HL-60 (cell line): Measurements from ENCODE around the gene BBS12.

Experiments
- TF ChIP-seq, protein P1 (sequence below): IDR thresholded peaks from one replicate; pipeline ENCODE4 v1.5.1; 2011; ENCODE audit warnings: low read length, control low read depth, inconsistent platforms; ENCODE audit not compliant: insufficient read depth
- TF ChIP-seq, protein P2 (sequence below): IDR thresholded peaks from 2 replicates; pipeline ENCODE4 v1.6.1; 2012; ENCODE audit warnings: low read depth; ENCODE audit not compliant: insufficient replicate concordance

DNA sequence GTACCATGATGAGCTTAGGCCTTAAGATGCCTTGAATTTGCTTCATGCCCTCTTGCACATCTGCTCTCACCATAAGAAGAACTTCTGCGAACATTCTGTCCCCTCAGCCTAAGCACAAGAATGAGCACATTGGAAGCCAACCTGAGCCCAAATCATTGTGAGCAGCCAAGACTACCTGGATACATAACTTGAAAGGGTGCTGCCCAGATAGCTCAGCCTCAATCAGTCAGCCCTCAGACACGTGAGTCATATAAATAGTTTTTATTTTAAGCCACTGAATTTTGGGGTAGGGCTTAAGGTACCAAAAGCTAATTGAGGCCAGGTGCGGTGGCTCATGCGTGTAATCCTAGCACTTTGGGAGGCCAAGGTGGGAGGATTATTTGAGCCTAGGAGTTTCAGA is 27.5 kb upstream of the BBS12 start:
- TF ChIP-seq, protein P1, sequence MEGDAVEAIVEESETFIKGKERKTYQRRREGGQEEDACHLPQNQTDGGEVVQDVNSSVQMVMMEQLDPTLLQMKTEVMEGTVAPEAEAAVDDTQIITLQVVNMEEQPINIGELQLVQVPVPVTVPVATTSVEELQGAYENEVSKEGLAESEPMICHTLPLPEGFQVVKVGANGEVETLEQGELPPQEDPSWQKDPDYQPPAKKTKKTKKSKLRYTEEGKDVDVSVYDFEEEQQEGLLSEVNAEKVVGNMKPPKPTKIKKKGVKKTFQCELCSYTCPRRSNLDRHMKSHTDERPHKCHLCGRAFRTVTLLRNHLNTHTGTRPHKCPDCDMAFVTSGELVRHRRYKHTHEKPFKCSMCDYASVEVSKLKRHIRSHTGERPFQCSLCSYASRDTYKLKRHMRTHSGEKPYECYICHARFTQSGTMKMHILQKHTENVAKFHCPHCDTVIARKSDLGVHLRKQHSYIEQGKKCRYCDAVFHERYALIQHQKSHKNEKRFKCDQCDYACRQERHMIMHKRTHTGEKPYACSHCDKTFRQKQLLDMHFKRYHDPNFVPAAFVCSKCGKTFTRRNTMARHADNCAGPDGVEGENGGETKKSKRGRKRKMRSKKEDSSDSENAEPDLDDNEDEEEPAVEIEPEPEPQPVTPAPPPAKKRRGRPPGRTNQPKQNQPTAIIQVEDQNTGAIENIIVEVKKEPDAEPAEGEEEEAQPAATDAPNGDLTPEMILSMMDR, result no peak
- TF ChIP-seq, protein P2, sequence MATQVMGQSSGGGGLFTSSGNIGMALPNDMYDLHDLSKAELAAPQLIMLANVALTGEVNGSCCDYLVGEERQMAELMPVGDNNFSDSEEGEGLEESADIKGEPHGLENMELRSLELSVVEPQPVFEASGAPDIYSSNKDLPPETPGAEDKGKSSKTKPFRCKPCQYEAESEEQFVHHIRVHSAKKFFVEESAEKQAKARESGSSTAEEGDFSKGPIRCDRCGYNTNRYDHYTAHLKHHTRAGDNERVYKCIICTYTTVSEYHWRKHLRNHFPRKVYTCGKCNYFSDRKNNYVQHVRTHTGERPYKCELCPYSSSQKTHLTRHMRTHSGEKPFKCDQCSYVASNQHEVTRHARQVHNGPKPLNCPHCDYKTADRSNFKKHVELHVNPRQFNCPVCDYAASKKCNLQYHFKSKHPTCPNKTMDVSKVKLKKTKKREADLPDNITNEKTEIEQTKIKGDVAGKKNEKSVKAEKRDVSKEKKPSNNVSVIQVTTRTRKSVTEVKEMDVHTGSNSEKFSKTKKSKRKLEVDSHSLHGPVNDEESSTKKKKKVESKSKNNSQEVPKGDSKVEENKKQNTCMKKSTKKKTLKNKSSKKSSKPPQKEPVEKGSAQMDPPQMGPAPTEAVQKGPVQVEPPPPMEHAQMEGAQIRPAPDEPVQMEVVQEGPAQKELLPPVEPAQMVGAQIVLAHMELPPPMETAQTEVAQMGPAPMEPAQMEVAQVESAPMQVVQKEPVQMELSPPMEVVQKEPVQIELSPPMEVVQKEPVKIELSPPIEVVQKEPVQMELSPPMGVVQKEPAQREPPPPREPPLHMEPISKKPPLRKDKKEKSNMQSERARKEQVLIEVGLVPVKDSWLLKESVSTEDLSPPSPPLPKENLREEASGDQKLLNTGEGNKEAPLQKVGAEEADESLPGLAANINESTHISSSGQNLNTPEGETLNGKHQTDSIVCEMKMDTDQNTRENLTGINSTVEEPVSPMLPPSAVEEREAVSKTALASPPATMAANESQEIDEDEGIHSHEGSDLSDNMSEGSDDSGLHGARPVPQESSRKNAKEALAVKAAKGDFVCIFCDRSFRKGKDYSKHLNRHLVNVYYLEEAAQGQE, result no peak
